ENCODE data around the gene ENKUR.

GRCh38 chr10:24998044-24998443 lies 17.9 kb downstream of the ENKUR start:
- TF ChIP-seq POLR2A (IDR thresholded peaks at IDR 0.05; ENCODE audit: low read length): no peak
- TF ChIP-seq GATA1 (IDR thresholded peaks at IDR 0.05; ENCODE audit: low read depth, low read length): no peak
